Measurements from ENCODE around the gene ANK2.

ANK2 gene

GRCh38 chr4:113355550-113356371 is 306.3 kb downstream of the ANK2 start:
- no peak for DNase-seq

DNA sequence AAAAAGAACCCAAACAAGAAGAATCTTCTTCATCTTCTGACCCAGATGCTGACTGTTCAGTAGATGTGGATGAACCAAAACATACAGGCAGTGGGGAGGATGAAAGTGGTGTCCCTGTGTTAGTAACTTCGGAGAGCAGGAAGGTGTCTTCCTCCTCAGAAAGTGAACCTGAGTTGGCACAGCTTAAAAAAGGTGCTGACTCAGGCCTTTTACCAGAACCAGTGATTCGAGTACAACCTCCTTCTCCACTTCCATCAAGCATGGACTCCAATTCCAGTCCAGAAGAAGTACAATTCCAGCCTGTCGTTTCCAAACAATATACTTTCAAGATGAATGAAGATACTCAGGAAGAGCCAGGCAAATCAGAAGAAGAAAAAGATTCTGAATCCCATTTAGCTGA is 307.0 kb downstream of the ANK2 start:
- DNase-seq, result no peak

DNA sequence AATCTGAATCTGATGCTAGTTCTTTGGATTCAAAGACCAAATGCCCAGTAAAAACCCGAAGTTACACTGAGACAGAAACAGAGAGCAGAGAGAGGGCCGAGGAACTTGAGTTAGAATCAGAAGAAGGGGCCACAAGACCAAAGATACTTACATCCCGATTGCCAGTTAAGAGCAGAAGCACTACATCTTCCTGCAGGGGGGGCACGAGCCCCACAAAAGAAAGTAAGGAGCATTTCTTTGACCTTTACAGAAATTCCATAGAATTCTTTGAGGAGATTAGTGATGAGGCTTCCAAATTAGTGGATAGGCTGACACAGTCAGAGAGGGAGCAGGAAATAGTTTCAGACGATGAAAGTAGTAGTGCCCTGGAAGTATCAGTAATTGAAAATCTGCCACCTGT is 309.3 kb downstream of the ANK2 start:
- DNase-seq, result no peak

- DNase-seq, result no peak
Measured at GRCh38 chr4:113365377-113365776, 315.9 kb downstream of the ANK2 start.

- DNase-seq, result no peak
Measured at GRCh38 chr4:113368056-113368455, 318.6 kb downstream of the ANK2 start.

- no peak for DNase-seq
Measured at GRCh38 chr4:113371111-113371510, 321.7 kb downstream of the ANK2 start.

- DNase-seq, result no peak
Measured at GRCh38 chr4:113375964-113376666, 326.7 kb downstream of the ANK2 start.

- no peak for DNase-seq
Measured at GRCh38 chr4:113378836-113379235, 329.4 kb downstream of the ANK2 start.

DNA sequence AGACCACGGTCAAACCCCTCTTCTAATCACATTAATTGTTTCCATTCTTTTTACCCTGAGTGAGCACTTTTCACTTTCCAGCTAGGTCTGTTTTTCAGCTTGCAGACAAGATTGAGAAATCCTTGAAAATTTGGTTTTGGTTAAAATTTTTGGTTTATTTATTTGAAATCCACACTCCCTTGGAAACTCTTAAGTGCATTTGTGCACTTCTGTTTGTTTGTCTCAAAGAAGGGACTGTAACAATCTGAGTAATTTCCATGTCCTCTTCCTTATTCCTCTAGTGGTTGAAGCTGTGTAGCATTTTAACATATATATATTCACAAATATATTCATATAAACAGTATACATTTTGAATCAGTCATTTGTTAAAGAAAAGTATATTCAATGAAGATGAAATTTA is 333.3 kb downstream of the ANK2 start:
- DNase-seq, result no peak

- no peak for DNase-seq
Measured at GRCh38 chr4:113383111-113383785, 333.8 kb downstream of the ANK2 start.

GRCh38 chr4:113384600-113384999 is 335.1 kb downstream of the ANK2 start:
- DNase-seq, result no peak

DNA sequence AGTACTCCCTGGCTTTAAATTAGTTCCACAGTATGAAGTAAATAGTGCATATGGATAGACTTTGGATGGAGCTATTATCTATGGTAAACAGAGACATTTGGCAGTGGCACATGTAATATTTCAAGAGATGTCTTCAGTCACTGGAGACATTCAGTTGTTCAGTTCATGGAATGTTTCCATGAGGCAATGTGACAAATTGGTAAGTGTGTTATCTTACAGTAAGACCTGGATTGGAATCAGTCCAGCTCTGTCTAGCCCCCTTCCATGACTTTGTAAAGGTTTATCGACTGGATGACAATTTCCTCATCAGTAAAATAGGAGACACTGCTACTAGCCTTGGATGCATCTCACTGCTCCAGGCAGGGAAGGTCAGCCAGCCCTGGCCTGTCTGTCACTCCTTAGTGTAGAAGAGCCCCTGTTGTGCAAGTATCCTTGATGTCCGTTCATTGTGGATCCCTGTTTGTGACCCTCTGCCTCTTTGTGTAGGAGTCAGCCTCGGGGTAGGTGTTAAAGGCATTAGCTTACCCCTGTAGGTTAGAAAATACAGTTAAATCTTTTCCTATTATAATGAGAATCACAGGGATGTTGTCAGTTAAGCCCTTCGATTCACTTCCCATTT is 335.9 kb downstream of the ANK2 start:
- DNase-seq, result no peak

- no peak for DNase-seq
Measured at GRCh38 chr4:113389160-113389559, 339.7 kb downstream of the ANK2 start.

DNA sequence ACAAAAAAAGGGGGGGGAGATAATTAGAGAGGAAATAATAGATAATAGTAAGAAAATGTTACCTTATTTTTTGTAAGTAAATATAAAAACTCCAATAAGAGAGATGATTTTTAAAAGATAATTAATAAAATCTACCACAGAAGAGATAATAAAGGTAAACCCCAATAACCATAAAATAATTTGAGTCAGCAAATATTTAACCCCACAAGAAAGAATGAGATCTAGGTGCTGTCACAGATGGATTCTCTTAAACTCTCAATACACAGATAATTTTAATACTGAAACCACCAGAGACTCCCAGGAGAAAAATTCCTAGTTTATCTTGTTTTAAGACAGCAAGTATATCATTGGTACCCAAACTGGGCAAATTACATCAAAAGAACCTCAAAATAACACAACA is 341.4 kb downstream of the ANK2 start:
- no peak for DNase-seq

DNA sequence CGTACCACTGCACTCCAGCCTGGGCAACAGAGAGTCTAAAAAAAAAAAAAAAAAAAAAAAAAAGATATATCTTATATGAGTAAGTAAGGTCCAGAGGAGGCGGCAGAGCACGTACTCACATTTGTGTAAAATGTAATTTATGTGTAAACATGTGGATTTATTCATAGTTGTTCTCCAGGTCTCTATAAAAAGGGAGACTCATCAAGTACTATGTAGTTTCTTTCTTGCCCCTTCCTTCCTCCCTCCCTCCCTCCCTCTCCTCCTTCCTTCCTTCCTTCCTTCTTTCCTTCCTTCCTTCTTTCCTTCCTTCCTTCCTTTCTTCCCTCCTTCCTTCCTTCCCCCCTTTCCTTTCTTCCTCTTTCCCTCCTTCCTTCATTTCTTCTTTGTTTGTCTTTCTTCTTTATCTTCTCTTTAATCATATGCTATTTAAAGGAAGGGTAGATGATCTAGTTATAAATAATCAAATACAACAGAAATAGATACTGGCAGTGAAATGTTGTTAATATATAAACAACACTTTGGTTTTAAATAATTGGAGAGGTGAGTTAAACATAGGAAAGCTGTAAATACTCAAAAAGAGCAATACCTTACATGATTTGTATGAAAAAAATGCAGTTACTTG is 344.8 kb downstream of the ANK2 start:
- no peak for DNase-seq

- peak; percentile 83 for DNase-seq
Measured at GRCh38 chr4:113394730-113395530, 345.5 kb downstream of the ANK2 start.

DNA sequence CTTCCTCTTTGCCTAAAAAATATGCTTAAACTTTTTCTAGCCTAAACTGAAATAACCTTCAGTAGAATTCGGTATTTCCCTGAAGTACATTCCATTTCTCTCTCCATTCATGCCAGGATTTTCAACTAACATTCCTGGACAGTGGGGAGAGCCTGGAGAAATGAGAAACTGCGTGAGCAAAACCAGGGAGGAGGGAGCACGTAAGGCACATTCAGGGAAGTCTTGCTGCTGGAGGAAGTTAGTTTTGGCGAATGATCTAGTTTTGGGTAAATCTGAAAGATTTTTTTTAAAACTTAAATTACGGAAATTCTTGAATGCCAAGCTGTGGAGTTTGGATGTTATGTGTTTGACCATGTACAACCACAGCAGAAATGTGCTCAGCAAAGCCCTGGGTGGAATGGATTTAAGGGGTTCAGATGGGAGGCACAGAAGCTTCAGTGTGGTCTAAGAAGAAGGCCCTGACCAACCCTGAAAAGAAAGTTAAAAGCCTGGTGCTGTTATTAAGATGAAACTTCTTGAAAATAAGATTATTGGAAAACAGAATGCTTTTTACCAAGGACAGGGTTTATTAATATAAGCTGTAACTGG is 347.8 kb downstream of the ANK2 start:
- no peak for DNase-seq

GRCh38 chr4:113398441-113399143 is 349.1 kb downstream of the ANK2 start:
- DNase-seq, result no peak

GRCh38 chr4:113404167-113404571 is 354.7 kb downstream of the ANK2 start:
- DNase-seq, result no peak

- DNase-seq, result no peak
Measured at GRCh38 chr4:113404841-113405240, 355.4 kb downstream of the ANK2 start.
